Peyer's patch (tissue), 4 donors: ENCODE measurements around the gene CARNS1. TPM values are rescaled to one million over a fixed set of nuclear protein-coding genes. Genes with fewer than 3 reads are reported as not detected.
A peak's percentile ranks its signal among the peaks of the same experiment; 100 is the strongest.

Experiments used
- DNase-seq, 3 donors: peaks; one replicate each; pipeline ENCODE4 v3.0.0-alpha.2; 2017 to 2019
- H3K27ac ChIP-seq, 4 donors: fragments of 200-600 bp; sonication (generic); one replicate each; pipeline ENCODE4 v1.5.1; 2016 to 2019
- H3K27me3 ChIP-seq, 2 donors: fragments of 200-600 bp; sonication (generic); one replicate each; pipeline ENCODE4 v1.5.1; 2019
- H3K36me3 ChIP-seq, 3 donors: fragments of 200-600 bp; sonication (generic); one replicate each; pipeline ENCODE4 v1.5.1; 2016 to 2019
- H3K4me1 ChIP-seq, 4 donors: fragments of 200-600 bp; sonication (generic); one replicate each; pipeline ENCODE4 v1.5.1; 2016 to 2019
- H3K4me3 ChIP-seq, 4 donors: fragments of 200-600 bp; sonication (generic); 1 replicate in 3 of 4; 2 replicates in 1 of 4; pipeline ENCODE4 v1.5.1; 2016 to 2019; ENCODE audit warnings: mild to moderate bottlenecking in 1 of 4
- H3K9me3 ChIP-seq, 4 donors: fragments of 200-600 bp; sonication (generic); one replicate each; pipeline ENCODE4 v1.5.1; 2016 to 2019; ENCODE audit warnings: mild to moderate bottlenecking in 1 of 4
- POLR2A ChIP-seq, 2 donors: fragments of 450-650 bp; IDR thresholded peaks; one replicate each; pipeline ENCODE4 v1.5.1; 2017; ENCODE audit warnings: antibody characterized with exemption in 2 of 2, mild to moderate bottlenecking in 2 of 2, moderate library complexity in 2 of 2
- total RNA-seq, 4 donors: library from RNA; depleted of rRNA; stranded (reverse); fragments of >200 nt; gene quantifications; one replicate each; pipeline ENCODE4 v1.1.0, GENCODE V29; 2016
- TF ChIP-seq, protein P1 (sequence below), 6 experiments: fragments of 450-650 bp in 4 of 6; fragments of 200-600 bp in 2 of 6; sonication (generic) in 1 of 6; IDR thresholded peaks; one replicate each; pipeline ENCODE4 v1.5.1; 2017 to 2019; ENCODE audit warnings: antibody characterized with exemption in 6 of 6, mild to moderate bottlenecking in 3 of 6, moderate library complexity in 1 of 6

The CARNS1 gene
- total RNA-seq, 4 donors from 2014 or later = 0.54 to 1.2 (median 0.83) TPM; not detected in 1

DNA sequence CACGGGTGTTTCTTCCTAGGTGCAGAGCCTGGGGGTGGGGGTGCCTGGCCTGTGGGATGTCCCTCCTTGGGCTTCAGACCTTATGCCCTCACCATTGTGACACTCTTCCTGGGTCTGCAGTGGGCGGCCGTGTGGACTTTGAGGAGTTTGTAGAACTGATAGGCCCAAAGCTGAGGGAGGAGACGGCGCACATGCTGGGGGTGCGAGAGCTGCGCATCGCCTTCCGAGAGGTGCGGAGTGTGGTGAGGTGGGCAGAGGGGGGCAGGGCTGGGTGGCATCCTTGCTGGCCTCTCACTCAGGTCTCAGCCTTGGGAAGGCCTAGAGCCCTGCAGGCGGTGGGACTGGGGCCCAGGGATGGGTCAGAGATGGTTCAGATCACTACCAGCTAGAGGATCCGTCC lies 42.0 kb downstream of the CARNS1 start:
- H3K4me3 ChIP-seq = no peak overlapping the region
- H3K4me1 ChIP-seq = peaks cover 0 to 12% (median 0%) of the 10 kb centered on the region in 4 donors
- no peaks in the 10 kb centered on the region for H3K27me3 ChIP-seq
- no peaks in the 10 kb centered on the region for H3K9me3 ChIP-seq
- no peaks in the 10 kb centered on the region for H3K36me3 ChIP-seq
- DNase-seq = no peak
- no peak overlapping the region for H3K27ac ChIP-seq
- TF ChIP-seq, protein P1, sequence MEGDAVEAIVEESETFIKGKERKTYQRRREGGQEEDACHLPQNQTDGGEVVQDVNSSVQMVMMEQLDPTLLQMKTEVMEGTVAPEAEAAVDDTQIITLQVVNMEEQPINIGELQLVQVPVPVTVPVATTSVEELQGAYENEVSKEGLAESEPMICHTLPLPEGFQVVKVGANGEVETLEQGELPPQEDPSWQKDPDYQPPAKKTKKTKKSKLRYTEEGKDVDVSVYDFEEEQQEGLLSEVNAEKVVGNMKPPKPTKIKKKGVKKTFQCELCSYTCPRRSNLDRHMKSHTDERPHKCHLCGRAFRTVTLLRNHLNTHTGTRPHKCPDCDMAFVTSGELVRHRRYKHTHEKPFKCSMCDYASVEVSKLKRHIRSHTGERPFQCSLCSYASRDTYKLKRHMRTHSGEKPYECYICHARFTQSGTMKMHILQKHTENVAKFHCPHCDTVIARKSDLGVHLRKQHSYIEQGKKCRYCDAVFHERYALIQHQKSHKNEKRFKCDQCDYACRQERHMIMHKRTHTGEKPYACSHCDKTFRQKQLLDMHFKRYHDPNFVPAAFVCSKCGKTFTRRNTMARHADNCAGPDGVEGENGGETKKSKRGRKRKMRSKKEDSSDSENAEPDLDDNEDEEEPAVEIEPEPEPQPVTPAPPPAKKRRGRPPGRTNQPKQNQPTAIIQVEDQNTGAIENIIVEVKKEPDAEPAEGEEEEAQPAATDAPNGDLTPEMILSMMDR (IDR thresholded peaks at IDR 0.05) = no peak
- no peak for TF ChIP-seq POLR2A (IDR thresholded peaks at IDR 0.05)

- Histone ChIP-seq H3K27me3 (no peaks in the 10 kb centered on the region), H3K36me3 (no peaks in the 10 kb centered on the region), H3K4me1 (peaks cover 0 to 12% (median 0%) of the 10 kb centered on the region in 4 donors), H3K4me3 (no peak overlapping the region), H3K9me3 (no peaks in the 10 kb centered on the region), H3K27ac (peak overlapping the region in 2 of 4 donors; percentile 77 to 79)
- no peak for TF ChIP-seq POLR2A (IDR thresholded peaks at IDR 0.05)
- TF ChIP-seq, protein P1 (IDR thresholded peaks at IDR 0.05) = no peak
- DNase-seq = no peak
Measured at GRCh38 chr11:67458266-67458665, 42.8 kb downstream of the CARNS1 start.

GRCh38 chr11:67463186-67463585 lies 47.7 kb downstream of the CARNS1 start:
- no peak for TF ChIP-seq POLR2A (IDR thresholded peaks at IDR 0.05)
- TF ChIP-seq, protein P1 (IDR thresholded peaks at IDR 0.05) = peak in 1 of 6 experiments; percentile 3
- peak overlapping the region in 1 of 4 donors; percentile 95 for H3K27ac ChIP-seq

GRCh38 chr11:67463680-67464410 lies 48.4 kb downstream of the CARNS1 start:
- TF ChIP-seq, protein P1 (IDR thresholded peaks at IDR 0.05) = no peak
- TF ChIP-seq POLR2A (IDR thresholded peaks at IDR 0.05) = peak; percentile 31 to 43
- H3K27ac ChIP-seq = peak overlapping the region; percentile 90 to 98 (median 94)
- peak overlapping the region; percentile 59 to 82 (median 74) for H3K4me3 ChIP-seq
- H3K27me3 ChIP-seq = no peaks in the 10 kb centered on the region
- H3K4me1 ChIP-seq = peaks cover 0 to 28% (median 19%) of the 10 kb centered on the region in 4 donors
- H3K36me3 ChIP-seq = no peaks in the 10 kb centered on the region
- no peaks in the 10 kb centered on the region for H3K9me3 ChIP-seq
- DNase-seq = peak in 2 of 3 donors; percentile 91

More at GRCh38 chr11:67463186-67463585, 47.7 kb downstream of the CARNS1 start:
- DNase-seq = no peak
- Histone ChIP-seq H3K4me1 (peaks cover 0 to 26% (median 17%) of the 10 kb centered on the region in 4 donors), H3K9me3 (no peaks in the 10 kb centered on the region), H3K36me3 (no peaks in the 10 kb centered on the region), H3K4me3 (no peak overlapping the region), H3K27me3 (no peaks in the 10 kb centered on the region)

DNA sequence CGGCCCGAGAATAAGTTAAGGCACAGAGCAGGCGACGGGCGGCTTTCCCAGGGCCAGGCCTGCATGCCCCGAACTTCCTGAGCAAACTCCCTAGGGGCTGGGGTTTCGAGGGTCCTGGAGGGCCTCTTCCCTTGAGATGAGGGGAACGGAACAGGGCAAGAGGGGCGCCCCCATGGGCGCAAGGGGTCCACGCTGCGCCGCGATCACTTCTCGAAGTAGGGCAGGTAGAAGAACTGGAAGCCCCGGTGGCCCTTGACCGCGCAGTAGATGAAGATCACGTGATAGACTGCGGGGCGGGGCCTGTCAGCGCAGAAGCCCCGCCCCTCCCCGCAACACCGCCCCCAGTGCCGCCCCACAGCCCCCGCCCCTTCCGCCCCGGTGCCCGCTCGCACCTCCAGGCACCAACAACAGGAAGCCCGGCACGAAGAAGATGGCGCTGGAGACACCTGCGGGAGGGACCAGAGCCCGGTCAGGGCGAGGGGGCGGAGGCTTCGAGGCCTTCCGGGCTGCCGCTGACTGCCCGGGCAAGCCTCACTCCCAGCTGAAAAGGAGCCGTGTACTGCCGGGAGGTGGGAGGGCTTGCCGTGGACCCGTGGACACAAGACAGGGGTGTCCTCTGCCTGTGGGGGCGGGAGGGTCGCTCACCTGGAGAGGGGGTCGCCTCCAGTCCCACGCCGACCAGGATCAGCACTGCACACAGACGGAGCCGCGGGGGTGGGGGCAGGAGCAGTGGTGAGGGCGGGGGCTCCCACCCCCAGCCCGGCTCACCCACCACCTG lies 49.1 kb downstream of the CARNS1 start:
- Histone ChIP-seq H3K27ac (peak overlapping the region; percentile 90 to 98 (median 94)), H3K4me1 (peaks cover 0 to 29% (median 16%) of the 10 kb centered on the region in 4 donors), H3K27me3 (no peaks in the 10 kb centered on the region), H3K9me3 (no peaks in the 10 kb centered on the region), H3K4me3 (peak overlapping the region; percentile 59 to 82 (median 74)), H3K36me3 (no peaks in the 10 kb centered on the region)
- TF ChIP-seq POLR2A (IDR thresholded peaks at IDR 0.05) = peak; percentile 72 to 86
- TF ChIP-seq, protein P1 (IDR thresholded peaks at IDR 0.05) = peak in 1 of 6 experiments; percentile 9
- peak; percentile 96 to 97 (median 97) for DNase-seq
